B cell (primary cell): Measurements from ENCODE around the gene THSD4. TPM values are rescaled to one million over a fixed set of nuclear protein-coding genes. Genes with fewer than 3 reads are reported as not detected.

Experiments
- ATAC-seq: fragments of 200-7000 bp; cut with Tn5 transposase; one replicate; pipeline ENCODE4 v1.10.0; 2021; ENCODE audit warnings: low read depth, mild to moderate bottlenecking, moderate number of reproducible peaks, moderate library complexity
- CTCF ChIA-PET: fragments of 350-600 bp; sonication (Branson Sonifier 250); formaldehyde crosslinking; loops from one replicate; lab custom pipeline; 2021; ENCODE audit warnings: antibody characterized with exemption, inconsistent platforms; lab: Charles Lee
- POLR2A ChIA-PET: fragments of 350-600 bp; sonication (Branson Sonifier 250); formaldehyde crosslinking; loops from one replicate; lab custom pipeline; 2021; ENCODE audit warnings: antibody characterized with exemption; lab: Charles Lee
- DNase-seq: peaks from one replicate; pipeline ENCODE4 v3.0.0; 2013
- H2AFZ ChIP-seq: 2 replicates; pipeline ENCODE4 v1.6.1; 2012; ENCODE audit warnings: mild to moderate bottlenecking, low read depth, low read length; ENCODE audit not compliant: insufficient read depth, poor library complexity, severe bottlenecking
- H3K27ac ChIP-seq, 2 donors: 1 replicate in 1 of 2; 2 replicates in 1 of 2; pipeline ENCODE4 v1.5.1; 2012 to 2013; ENCODE audit warnings: low read length in 2 of 2, mild to moderate bottlenecking in 2 of 2, moderate library complexity in 1 of 2
- H3K27me3 ChIP-seq, 4 experiments: fragments of 200-600 bp in 1 of 4; sonication (generic) in 1 of 4; replicated peaks in 1 of 4; 1 replicate in 2 of 4; 2 replicates in 2 of 4; pipeline versions ENCODE4 v1.6.1 to v1.7.0; 2013 to 2016; ENCODE audit warnings: low read length in 3 of 4, mild to moderate bottlenecking in 2 of 4, mixed read lengths in 1 of 4, moderate library complexity in 1 of 4; ENCODE audit not compliant: insufficient read depth in 4 of 4, control insufficient read depth in 3 of 4; ENCODE audit errors: control extremely low read depth in 1 of 4
- H3K36me3 ChIP-seq, 2 experiments: replicated peaks in 1 of 2; 1 replicate in 1 of 2; 2 replicates in 1 of 2; pipeline versions ENCODE4 v1.6.1 to v1.7.1; 2013; ENCODE audit warnings: low read length in 1 of 2; ENCODE audit not compliant: insufficient read depth in 2 of 2, control insufficient read depth in 1 of 2; ENCODE audit errors: control extremely low read depth in 1 of 2, extremely low read depth in 1 of 2
- H3K4me1 ChIP-seq, 2 donors: fragments of 200-600 bp in 1 of 2; sonication (generic) in 1 of 2; 1 replicate in 1 of 2; 2 replicates in 1 of 2; pipeline versions ENCODE4 v1.5.1 to v1.6.1; 2013 to 2017; ENCODE audit warnings: low read length in 2 of 2; ENCODE audit not compliant: control insufficient read depth in 2 of 2, insufficient read depth in 2 of 2
- H3K4me2 ChIP-seq: replicated peaks from 2 replicates; pipeline ENCODE3; 2012; ENCODE audit warnings: mild to moderate bottlenecking, low read depth, low read length; ENCODE audit not compliant: poor library complexity, severe bottlenecking
- H3K4me3 ChIP-seq, 5 experiments: fragments of 200-600 bp in 1 of 5; sonication (generic) in 1 of 5; 1 replicate in 3 of 5; 2 replicates in 2 of 5; pipeline versions ENCODE4 v1.5.1 to v1.7.0; 2011 to 2016; ENCODE audit warnings: low read length in 4 of 5, mild to moderate bottlenecking in 4 of 5, low read depth in 2 of 5, control low read depth in 1 of 5, moderate library complexity in 1 of 5; ENCODE audit not compliant: insufficient read depth in 1 of 5; ENCODE audit errors: control extremely low read depth in 1 of 5, extremely low read depth in 1 of 5
- H3K79me2 ChIP-seq: fragments of 200-600 bp; sonication (generic); one replicate; pipeline ENCODE4 v1.6.0; 2016; ENCODE audit warnings: low read length; ENCODE audit not compliant: control insufficient read depth, insufficient read depth
- H3K9ac ChIP-seq: fragments of 200-600 bp; sonication (generic); 2 replicates; pipeline ENCODE4 v1.6.1; 2017; ENCODE audit warnings: mild to moderate bottlenecking, low read length, moderate library complexity
- H3K9me3 ChIP-seq, 3 donors: one replicate each; pipeline versions ENCODE4 v1.6.1 to v1.7.1; 2013; ENCODE audit warnings: low read length in 2 of 3; ENCODE audit not compliant: control insufficient read depth in 2 of 3, insufficient read depth in 1 of 3; ENCODE audit errors: control extremely low read depth in 1 of 3
- H4K20me1 ChIP-seq: 2 replicates; pipeline ENCODE4 v1.6.0; 2012; ENCODE audit warnings: mild to moderate bottlenecking, low read length; ENCODE audit not compliant: insufficient read depth, control insufficient read depth, poor library complexity, severe bottlenecking
- H3K27ac Mint-ChIP-seq: one replicate; pipeline ENCODE4 v1.8.0; 2021; ENCODE audit warnings: mixed read lengths
- H3K27me3 Mint-ChIP-seq: one replicate; pipeline ENCODE4 v1.8.0; 2021; ENCODE audit warnings: mixed read lengths
- H3K4me1 Mint-ChIP-seq: one replicate; pipeline ENCODE4 v1.8.0; 2021; ENCODE audit warnings: mixed read lengths
- H3K4me3 Mint-ChIP-seq: one replicate; pipeline ENCODE4 v1.8.0; 2021; ENCODE audit warnings: mixed read lengths
- H3K9me3 Mint-ChIP-seq: one replicate; pipeline ENCODE4 v1.8.0; 2022; ENCODE audit warnings: mixed read lengths; ENCODE audit not compliant: insufficient read depth
- CTCF ChIP-seq: fragments of 200-600 bp; IDR thresholded peaks from one replicate; pipeline ENCODE4 v1.8.0; 2022; ENCODE audit warnings: antibody characterized with exemption, mild to moderate bottlenecking
- EZH2 ChIP-seq: IDR thresholded peaks from 2 replicates; pipeline ENCODE4 v1.6.1; 2012; ENCODE audit warnings: borderline replicate concordance, low read depth, mild to moderate bottlenecking, moderate library complexity, low read length; ENCODE audit not compliant: insufficient read depth, poor library complexity, severe bottlenecking
- WGBS: methylation state at CpG from one replicate; pipeline ENCODE4 v1.1.5; 2013; ENCODE audit warnings: missing lambda C conversion rate; ENCODE audit not compliant: insufficient coverage; 5-methylcytosine and 5-hydroxymethylcytosine counted together
- intact Hi-C: fragments of 100-400 bp; cut with micrococcal nuclease; formaldehyde crosslinking; loops from one replicate; pipeline ENCODE4 v1.10.0; 2022
- polyA plus RNA-seq: library from polyadenylated mRNA; depleted of rRNA; stranded (reverse); fragments of >200 nt; gene quantifications from 2 replicates; pipeline ENCODE4 v1.2.3, GENCODE V29; 2012
- total RNA-seq, 2 donors: library from RNA; stranded (reverse); fragments of 120-200 nt in 1 of 2; gene quantifications; 1 replicate in 1 of 2; 2 replicates in 1 of 2; pipeline versions ENCODE4 v1.2.3 to v1.2.4, GENCODE V29; 2013 to 2022

Gene THSD4
- total and polyA plus RNA-seq, 2 donors (not counting 1 experiment from before 2014, with no cell fraction given): not detected

DNA sequence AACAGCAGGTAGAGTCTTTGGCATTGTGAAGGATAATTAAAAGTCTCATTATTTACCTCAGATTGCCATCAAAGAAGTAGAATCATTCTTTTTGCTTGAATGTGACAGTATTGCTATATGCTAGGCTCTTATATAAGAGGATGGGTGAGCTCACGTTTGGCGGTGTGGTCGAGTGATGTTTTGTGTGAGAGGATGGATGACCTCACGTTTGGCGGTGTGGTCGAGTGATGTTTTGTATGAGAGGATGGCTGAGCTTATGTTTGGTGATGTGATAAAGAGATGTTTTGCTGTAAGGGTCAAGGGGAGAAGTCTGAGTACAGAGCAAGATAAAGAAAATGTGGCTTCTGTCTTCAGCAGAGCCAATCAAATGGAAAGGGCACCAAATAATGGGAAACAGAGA lies 395.5 kb downstream of the THSD4 start:
- ATAC-seq (no peak), DNase-seq (no peak)
- H3K79me2 ChIP-seq: no peaks in the 10 kb centered on the region
- no peaks in the 10 kb centered on the region for H4K20me1 ChIP-seq
- ChIA-PET CTCF (no interaction called here), POLR2A (no interaction called here)
- H3K4me2 ChIP-seq: no peak overlapping the region
- H3K9me3 Mint-ChIP-seq: peaks cover 3% of the 10 kb centered on the region
- peaks cover 12% of the 10 kb centered on the region for H3K27me3 Mint-ChIP-seq
- H3K4me1 Mint-ChIP-seq: no peaks in the 10 kb centered on the region
- no peaks in the 10 kb centered on the region for H3K4me1 ChIP-seq
- H3K9ac ChIP-seq: no peak overlapping the region
- TF ChIP-seq CTCF (no peak), EZH2 (no peak)
- H3K27ac Mint-ChIP-seq: no peak overlapping the region
- H3K4me3 ChIP-seq: no peak overlapping the region
- no peaks in the 10 kb centered on the region for H3K27me3 ChIP-seq
- H3K4me3 Mint-ChIP-seq: no peak overlapping the region
- intact Hi-C loops: no loop called here
- no peak overlapping the region for H2AFZ ChIP-seq
- H3K9me3 ChIP-seq: no peaks in the 10 kb centered on the region
- WGBS: 82% methylated on average over 6 of the region's 6 CpGs
- H3K36me3 ChIP-seq: no peaks in the 10 kb centered on the region
- H3K27ac ChIP-seq: no peak overlapping the region

DNA sequence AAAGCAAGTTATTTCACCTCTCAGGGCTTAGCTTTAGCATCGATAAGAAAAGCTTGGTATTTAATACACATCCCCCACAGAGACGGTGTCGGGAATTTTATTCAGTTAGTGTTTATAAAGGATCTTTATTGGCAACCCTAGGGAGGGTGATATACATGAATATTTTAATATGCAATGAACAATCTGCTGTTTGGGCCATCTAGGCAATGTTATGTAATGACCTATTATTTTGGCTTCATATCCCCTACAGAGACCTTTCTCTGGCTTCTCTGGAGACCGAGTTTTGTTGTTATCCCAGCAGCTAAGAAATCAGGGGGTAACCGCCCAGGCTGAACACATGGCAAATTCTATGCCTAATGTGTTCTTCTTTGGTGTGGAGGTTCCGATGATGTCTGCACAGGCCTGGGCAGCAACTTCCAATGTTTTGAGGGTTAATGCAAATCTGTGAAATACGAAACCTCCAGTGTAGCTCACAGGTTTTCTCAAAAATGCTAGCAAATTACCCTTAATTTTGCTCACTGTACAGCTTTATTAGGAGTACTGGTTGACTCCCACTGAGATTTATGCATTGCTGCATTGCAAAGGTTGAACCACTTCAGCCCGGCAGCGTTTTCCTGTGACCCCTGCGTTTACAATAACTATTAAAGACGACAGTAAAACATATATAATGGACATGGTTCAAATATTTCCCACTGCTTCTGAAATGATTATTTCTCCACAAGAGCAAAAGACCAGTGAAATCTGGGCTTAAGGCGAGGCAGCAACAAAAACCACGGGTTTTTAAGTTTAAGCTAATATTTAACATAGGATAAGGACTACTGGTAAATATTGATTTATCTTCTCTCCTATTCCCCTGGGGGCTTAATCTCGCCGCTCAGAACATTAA lies 396.8 kb downstream of the THSD4 start:
- H3K27me3 Mint-ChIP-seq: peaks cover 12% of the 10 kb centered on the region
- ChIA-PET CTCF (no interaction called here), POLR2A (no interaction called here)
- 79% methylated on average over 7 of the region's 15 CpGs for WGBS
- intact Hi-C loops: no loop called here
- no peak overlapping the region for H3K4me3 ChIP-seq
- no peaks in the 10 kb centered on the region for H3K79me2 ChIP-seq
- H3K4me1 ChIP-seq: no peaks in the 10 kb centered on the region
- H3K27me3 ChIP-seq: no peaks in the 10 kb centered on the region
- DNase-seq: no peak
- H3K27ac ChIP-seq: no peak overlapping the region
- no peaks in the 10 kb centered on the region for H3K36me3 ChIP-seq
- TF ChIP-seq EZH2 (no peak), CTCF (no peak)
- ATAC-seq: no peak
- no peak overlapping the region for H2AFZ ChIP-seq
- H4K20me1 ChIP-seq: no peaks in the 10 kb centered on the region
- no peaks in the 10 kb centered on the region for H3K9me3 ChIP-seq
- H3K9me3 Mint-ChIP-seq: no peaks in the 10 kb centered on the region
- H3K9ac ChIP-seq: no peak overlapping the region
- no peaks in the 10 kb centered on the region for H3K4me1 Mint-ChIP-seq
- no peak overlapping the region for H3K4me2 ChIP-seq
- no peak overlapping the region for H3K27ac Mint-ChIP-seq
- no peak overlapping the region for H3K4me3 Mint-ChIP-seq
